GM23338 (cell line): ENCODE data around the gene NKAIN2. TPM values are rescaled to one million over a fixed set of nuclear protein-coding genes. Genes with fewer than 3 reads are reported as not detected.

Experiments
- ATAC-seq: fragments of 200-7000 bp; cut with Tn5 transposase; 3 replicates; pipeline ENCODE4 v1.9.1; 2020
- DNase-seq: peaks from one replicate; pipeline ENCODE4 v3.0.0-alpha.2; 2015; ENCODE audit warnings: low spot score
- H2AFZ ChIP-seq: fragments of 200-600 bp; sonication (generic); 2 replicates; pipeline ENCODE4 v1.8.0; 2016; ENCODE audit warnings: antibody characterized with exemption, mild to moderate bottlenecking, moderate library complexity
- H3F3A ChIP-seq: fragments of 200-600 bp; sonication (generic); replicated peaks from 2 replicates; pipeline ENCODE4 v1.8.0; 2017; ENCODE audit warnings: antibody characterized with exemption, mixed run types, low read depth
- H3K27ac ChIP-seq: fragments of 200-600 bp; sonication (generic); 2 replicates; pipeline ENCODE4 v1.6.1; 2016; ENCODE audit warnings: low read depth
- H3K27me3 ChIP-seq: fragments of 200-600 bp; sonication (generic); 2 replicates; pipeline ENCODE4 v1.8.0; 2016; ENCODE audit warnings: mild to moderate bottlenecking, mixed run types, moderate library complexity; ENCODE audit not compliant: insufficient read depth
- H3K36me3 ChIP-seq: fragments of 200-600 bp; sonication (generic); 2 replicates; pipeline ENCODE4 v1.8.0; 2016; ENCODE audit warnings: mild to moderate bottlenecking; ENCODE audit not compliant: insufficient read depth
- H3K4me1 ChIP-seq: fragments of 200-600 bp; sonication (generic); 2 replicates; pipeline ENCODE4 v1.8.0; 2016; ENCODE audit warnings: mild to moderate bottlenecking, moderate library complexity; ENCODE audit not compliant: insufficient read depth
- H3K4me2 ChIP-seq: fragments of 200-600 bp; sonication (generic); 2 replicates; pipeline ENCODE4 v1.7.1; 2017; ENCODE audit warnings: mixed run types
- H3K4me3 ChIP-seq: fragments of 200-600 bp; sonication (generic); 2 replicates; pipeline ENCODE4 v1.6.1; 2016; ENCODE audit warnings: mixed run types
- H3K79me2 ChIP-seq: fragments of 200-600 bp; sonication (generic); replicated peaks from 2 replicates; pipeline ENCODE4 v1.8.0; 2017; ENCODE audit warnings: mild to moderate bottlenecking; ENCODE audit not compliant: insufficient read depth
- H3K9me2 ChIP-seq: fragments of 200-600 bp; sonication (generic); 2 replicates; pipeline ENCODE4 v1.8.0; 2017; ENCODE audit not compliant: insufficient read depth
- H4K20me1 ChIP-seq: fragments of 200-600 bp; sonication (generic); replicated peaks from 2 replicates; pipeline ENCODE4 v1.8.0; 2017; ENCODE audit warnings: mild to moderate bottlenecking; ENCODE audit not compliant: insufficient read depth
- H3K27ac Mint-ChIP-seq: 2 replicates; pipeline ENCODE4 v1.8.0; 2020; ENCODE audit warnings: inconsistent platforms, mild to moderate bottlenecking, moderate library complexity, mixed read lengths
- H3K27me3 Mint-ChIP-seq: 3 replicates; pipeline ENCODE4 v1.8.0; 2022; ENCODE audit warnings: low read depth, mild to moderate bottlenecking, moderate library complexity, mixed read lengths, inconsistent platforms; ENCODE audit not compliant: insufficient read depth, poor library complexity
- H3K36me3 Mint-ChIP-seq: 3 replicates; pipeline ENCODE4 v1.8.0; 2021; ENCODE audit warnings: low read depth, mild to moderate bottlenecking, inconsistent platforms, moderate library complexity, mixed read lengths
- H3K4me1 Mint-ChIP-seq: 3 replicates; pipeline ENCODE4 v1.8.0; 2020; ENCODE audit warnings: mild to moderate bottlenecking, inconsistent platforms, mixed read lengths
- H3K4me3 Mint-ChIP-seq: 3 replicates; pipeline ENCODE4 v1.8.0; 2021; ENCODE audit warnings: moderate library complexity, mild to moderate bottlenecking, inconsistent platforms, mixed read lengths
- H3K9me3 Mint-ChIP-seq: 3 replicates; pipeline ENCODE4 v1.8.0; 2020; ENCODE audit warnings: moderate library complexity, mild to moderate bottlenecking, inconsistent platforms, mixed read lengths
- CREB1 ChIP-seq: fragments of 250-450 bp; sonication (Bioruptor Pico); IDR thresholded peaks from 2 replicates; pipeline ENCODE4 v1.5.0; 2020; ENCODE audit warnings: low read depth, mild to moderate bottlenecking, moderate library complexity
- ETS1 ChIP-seq: IDR thresholded peaks from 2 replicates; pipeline ENCODE4 v1.6.1; 2016; ENCODE audit warnings: antibody characterized with exemption
- EZH2 ChIP-seq: fragments of 200-600 bp; sonication (generic); IDR thresholded peaks from one replicate; pipeline ENCODE4 v1.8.0; 2017; ENCODE audit warnings: antibody characterized with exemption, mild to moderate bottlenecking, low read depth; ENCODE audit not compliant: unreplicated experiment
- EZH2phosphoT487 ChIP-seq: fragments of 200-600 bp; sonication (generic); IDR thresholded peaks from one replicate; pipeline ENCODE4 v1.8.1; 2018; ENCODE audit warnings: antibody characterized with exemption; ENCODE audit not compliant: unreplicated experiment
- NANOG ChIP-seq: IDR thresholded peaks from 2 replicates; pipeline ENCODE4 v1.6.1; 2016; ENCODE audit warnings: antibody characterized with exemption, borderline replicate concordance
- POLR2AphosphoS5 ChIP-seq: IDR thresholded peaks from 2 replicates; pipeline ENCODE4 v1.6.1; 2016; ENCODE audit warnings: antibody characterized with exemption, low read depth
- REST ChIP-seq: IDR thresholded peaks from one replicate; pipeline ENCODE4 v1.6.1; 2018; ENCODE audit warnings: antibody characterized with exemption; ENCODE audit not compliant: unreplicated experiment
- STAT1 ChIP-seq: IDR thresholded peaks from one replicate; pipeline ENCODE4 v1.6.1; 2016; ENCODE audit warnings: antibody characterized with exemption; ENCODE audit not compliant: unreplicated experiment
- ZNF114 ChIP-seq: fragments of 250-450 bp; sonication (Bioruptor Pico); IDR thresholded peaks from 2 replicates; pipeline ENCODE4 v1.5.0; 2020; ENCODE audit warnings: mild to moderate bottlenecking, moderate library complexity
- ZNF331 ChIP-seq: fragments of 250-450 bp; sonication (Bioruptor Pico); IDR thresholded peaks from 2 replicates; pipeline ENCODE4 v1.5.0; 2020; ENCODE audit warnings: low read depth, mild to moderate bottlenecking, moderate library complexity
- ZNF462 ChIP-seq: fragments of 250-450 bp; sonication (Bioruptor Pico); IDR thresholded peaks from 2 replicates; pipeline ENCODE4 v1.5.0; 2020; ENCODE audit warnings: mild to moderate bottlenecking, moderate library complexity
- polyA plus RNA-seq: library from polyadenylated mRNA; unstranded; fragments of >200 nt; fragmentation: Nextera tagmentation; extraction: Ambion mirVana; gene quantifications from 2 replicates; pipeline ENCODE4 v1.2.1, GENCODE V29; 2016
- total RNA-seq: library from RNA; depleted of rRNA; stranded (reverse); fragments of >200 nt; shearing (Covaris generic); gene quantifications from 2 replicates; pipeline ENCODE4 v1.2.3, GENCODE V29; 2014

The NKAIN2 gene
- total and polyA plus RNA-seq, 2 experiments from 2014 or later, result 0.39 to 1.1 TPM

- no peaks in the 10 kb centered on the region for H3K4me1 Mint-ChIP-seq
- Histone ChIP-seq H3K27ac (no peak overlapping the region), H3F3A (no peaks in the 10 kb centered on the region), H2AFZ (no peak overlapping the region), H3K79me2 (no peaks in the 10 kb centered on the region), H3K4me3 (no peak overlapping the region), H3K9me2 (no peaks in the 10 kb centered on the region), H3K4me1 (no peaks in the 10 kb centered on the region), H3K27me3 (no peaks in the 10 kb centered on the region), H3K36me3 (no peaks in the 10 kb centered on the region), H3K4me2 (no peak overlapping the region), H4K20me1 (no peaks in the 10 kb centered on the region)
- H3K4me3 Mint-ChIP-seq, result no peak overlapping the region
- no peak for DNase-seq
- H3K9me3 Mint-ChIP-seq, result peaks cover 15% of the 10 kb centered on the region; the same call in 2 of the 3 replicates
- TF ChIP-seq NANOG (no peak), ZNF114 (CRISPR knock-in tag) (no peak), CREB1 (CRISPR knock-in tag) (no peak), EZH2 (no peak), POLR2AphosphoS5 (no peak), EZH2phosphoT487 (no peak), ETS1 (no peak), REST (no peak), ZNF462 (CRISPR knock-in tag) (no peak), STAT1 (no peak), ZNF331 (CRISPR knock-in tag) (no peak)
- ATAC-seq, result no peak
- H3K36me3 Mint-ChIP-seq, result peaks cover 8% of the 10 kb centered on the region; the same call in 1 of the 3 replicates
- no peaks in the 10 kb centered on the region for H3K27me3 Mint-ChIP-seq
- H3K27ac Mint-ChIP-seq, result no peak overlapping the region
Observed at GRCh38 chr6:124670801-124671200, 867.1 kb downstream of the NKAIN2 start.
